Mucosa of descending colon (tissue), 3 donors: Measurements from ENCODE around the gene RPS19BP1. TPM values are rescaled to one million over a fixed set of nuclear protein-coding genes. Genes with fewer than 3 reads are reported as not detected.
A peak's percentile ranks its signal among the peaks of the same experiment; 100 is the strongest.

Experiments used
- ATAC-seq: fragments of 200-7000 bp; cut with Tn5 transposase; one replicate; pipeline ENCODE4 v1.9.1; 2020; ENCODE audit warnings: mild to moderate bottlenecking, moderate library complexity
- DNase-seq, 3 donors: peaks; one replicate each; pipeline ENCODE4 v3.0.0-alpha.2; 2020
- H3K36me3 ChIP-seq: fragments of 200-600 bp; one replicate; pipeline ENCODE4 v1.8.0; 2021; ENCODE audit warnings: low read depth, mild to moderate bottlenecking
- H3K4me1 ChIP-seq: fragments of 200-600 bp; one replicate; pipeline ENCODE4 v1.8.0; 2021; ENCODE audit warnings: low read depth, mild to moderate bottlenecking
- H3K4me3 ChIP-seq: fragments of 200-600 bp; one replicate; pipeline ENCODE4 v1.8.0; 2021; ENCODE audit warnings: mild to moderate bottlenecking
- H3K9me3 ChIP-seq: fragments of 200-600 bp; one replicate; pipeline ENCODE4 v1.8.0; 2021; ENCODE audit warnings: mild to moderate bottlenecking
- intact Hi-C, 2 donors: fragments of 100-400 bp; cut with DNase I in 1 of 2; cut with micrococcal nuclease in 1 of 2; formaldehyde crosslinking; loops; one replicate each; pipeline versions ENCODE4 v1.11.0 to v1.11.1; 2022; cut with DNase I, micrococcal nuclease
- total RNA-seq, 3 donors: library from RNA; stranded (reverse); fragmentation: NEBNext Ultra II Directional in 2 of 3; extraction: Animal tissue kit (Norgen Biotek cat#: 25700) in 2 of 3; gene quantifications; one replicate each; pipeline versions ENCODE4 v1.2.1 to v1.2.4, GENCODE V29; 2021 to 2023
- TF ChIP-seq, protein P1 (sequence below): fragments of 200-600 bp; IDR thresholded peaks from one replicate; pipeline ENCODE4 v1.8.0; 2022; ENCODE audit warnings: antibody characterized with exemption, mild to moderate bottlenecking
- donor health status: DM: no; HTN: no; CAD: no; lungs with moderate emphysema.
- donor health status: DM: no; HTN: no; CAD: no.
- donor health status: DM: no; HTN: yes; CAD: no.

RPS19BP1 gene
- total RNA-seq, 3 donors from 2014 or later: 59.1 to 77.7 (median 61.2) TPM

DNA sequence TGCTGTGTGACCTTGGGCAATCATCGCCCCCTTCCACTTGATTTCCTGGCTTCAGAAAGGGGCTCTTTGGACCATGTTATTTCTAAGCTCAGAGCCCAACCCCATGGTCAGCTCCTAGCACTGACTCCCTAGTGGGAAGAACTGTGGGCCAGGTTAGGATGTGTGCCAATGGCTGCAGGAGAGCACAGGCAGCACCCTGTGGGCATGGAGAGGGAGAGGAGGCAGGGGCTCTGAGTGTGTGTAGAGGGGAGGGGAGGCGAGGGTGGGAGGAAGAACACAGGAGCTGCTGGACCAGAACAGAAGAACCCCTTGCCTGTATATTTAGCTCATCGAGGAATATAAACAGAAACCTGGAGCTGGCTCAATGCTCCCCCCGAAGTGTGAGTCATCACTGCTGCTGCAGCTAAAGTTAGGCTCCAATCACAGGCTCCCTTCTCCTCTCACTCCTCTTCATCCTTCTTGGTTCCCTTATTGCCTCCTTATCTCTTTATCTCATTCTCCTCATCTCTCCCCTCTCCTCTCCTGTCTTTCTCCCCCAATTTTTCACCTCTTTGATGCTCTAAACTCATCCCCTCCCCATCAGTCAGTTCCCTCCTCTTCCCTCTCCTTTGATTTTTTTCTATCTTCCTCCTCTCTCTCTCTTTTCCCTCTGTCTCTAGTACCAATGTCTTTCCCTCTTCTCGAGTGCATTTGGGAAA lies 14.5 kb upstream of the RPS19BP1 start:
- DNase-seq (peak in 1 of 3 donors; percentile 10), ATAC-seq (no peak)
- Histone ChIP-seq H3K4me1 (no peaks in the 10 kb centered on the region), H3K9me3 (no peaks in the 10 kb centered on the region), H3K4me3 (no peak overlapping the region), H3K36me3 (no peaks in the 10 kb centered on the region)
- intact Hi-C loops: no loop called here
- TF ChIP-seq, protein P1, sequence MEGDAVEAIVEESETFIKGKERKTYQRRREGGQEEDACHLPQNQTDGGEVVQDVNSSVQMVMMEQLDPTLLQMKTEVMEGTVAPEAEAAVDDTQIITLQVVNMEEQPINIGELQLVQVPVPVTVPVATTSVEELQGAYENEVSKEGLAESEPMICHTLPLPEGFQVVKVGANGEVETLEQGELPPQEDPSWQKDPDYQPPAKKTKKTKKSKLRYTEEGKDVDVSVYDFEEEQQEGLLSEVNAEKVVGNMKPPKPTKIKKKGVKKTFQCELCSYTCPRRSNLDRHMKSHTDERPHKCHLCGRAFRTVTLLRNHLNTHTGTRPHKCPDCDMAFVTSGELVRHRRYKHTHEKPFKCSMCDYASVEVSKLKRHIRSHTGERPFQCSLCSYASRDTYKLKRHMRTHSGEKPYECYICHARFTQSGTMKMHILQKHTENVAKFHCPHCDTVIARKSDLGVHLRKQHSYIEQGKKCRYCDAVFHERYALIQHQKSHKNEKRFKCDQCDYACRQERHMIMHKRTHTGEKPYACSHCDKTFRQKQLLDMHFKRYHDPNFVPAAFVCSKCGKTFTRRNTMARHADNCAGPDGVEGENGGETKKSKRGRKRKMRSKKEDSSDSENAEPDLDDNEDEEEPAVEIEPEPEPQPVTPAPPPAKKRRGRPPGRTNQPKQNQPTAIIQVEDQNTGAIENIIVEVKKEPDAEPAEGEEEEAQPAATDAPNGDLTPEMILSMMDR: no peak

DNA sequence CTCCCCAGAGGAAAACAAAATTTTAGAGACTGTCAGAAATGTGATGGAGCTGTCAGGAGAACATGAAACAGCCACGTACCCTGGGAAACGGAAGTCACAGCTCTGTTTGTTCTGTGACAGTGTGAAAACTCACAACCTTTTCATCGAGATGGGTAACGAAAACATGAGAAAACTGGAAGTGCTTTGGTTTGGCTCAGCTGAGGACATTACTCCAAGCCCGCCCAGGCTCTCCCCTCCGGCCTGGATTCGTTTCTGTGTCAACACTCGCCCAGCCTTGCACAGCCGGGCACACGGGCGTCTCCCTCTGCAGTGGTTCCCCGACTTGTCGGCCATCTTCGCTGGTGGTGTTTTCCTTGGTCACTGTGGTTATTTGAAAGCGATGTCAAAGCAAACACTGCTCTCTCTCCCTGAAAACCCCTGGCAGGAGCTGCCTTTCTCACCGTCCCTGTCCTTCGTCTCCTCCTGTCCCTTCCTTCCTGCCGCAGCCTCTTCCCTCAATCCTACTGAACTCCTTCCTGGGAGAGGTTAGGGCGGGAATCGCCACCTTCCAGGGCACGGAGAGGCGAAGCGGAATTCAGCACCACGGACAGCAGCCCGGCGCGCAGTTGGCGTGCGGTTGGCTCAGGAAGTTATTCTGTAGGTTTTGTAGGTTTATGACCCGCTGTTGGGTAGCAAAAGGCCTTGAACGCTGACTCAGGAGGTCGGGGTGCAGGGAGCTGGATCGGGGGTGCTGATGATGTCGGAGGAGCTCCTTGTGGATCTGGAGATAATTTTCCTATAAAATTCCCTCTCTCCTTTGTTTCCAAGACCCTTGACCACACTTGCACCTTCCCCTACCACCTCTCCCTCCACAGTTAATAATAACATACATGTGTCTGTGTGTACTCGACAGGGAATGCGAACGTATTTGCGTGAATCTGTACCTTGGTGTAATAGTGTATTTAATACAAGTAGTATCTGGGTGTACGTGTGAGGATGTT lies 13.1 kb upstream of the RPS19BP1 start:
- ATAC-seq: peak; percentile 83
- intact Hi-C loops: no loop called here
- Histone ChIP-seq H3K4me3 (no peak overlapping the region), H3K36me3 (no peaks in the 10 kb centered on the region), H3K9me3 (no peaks in the 10 kb centered on the region), H3K4me1 (no peaks in the 10 kb centered on the region)
- DNase-seq: peak in 2 of 3 donors; percentile 68 to 76
- TF ChIP-seq, protein P1: no peak

DNA sequence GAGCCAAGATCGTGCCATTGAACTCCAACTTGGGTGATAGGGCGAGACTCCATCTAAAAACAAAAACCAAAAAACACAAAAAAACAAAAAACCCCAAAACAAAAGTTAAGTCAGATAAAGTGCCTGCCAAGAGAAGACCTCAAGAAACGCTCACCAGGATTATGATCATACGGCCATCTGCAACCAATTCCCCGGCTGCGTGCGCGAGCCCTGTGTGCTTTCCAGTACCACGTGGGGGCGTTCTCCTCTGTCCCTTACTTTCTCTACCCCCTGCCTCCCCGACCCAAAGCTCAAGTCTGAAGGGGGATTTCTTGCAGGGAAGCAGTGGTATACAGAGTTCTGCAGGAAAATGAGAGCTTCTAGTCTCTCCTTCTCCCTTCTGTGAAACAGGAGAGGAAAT lies 10.5 kb upstream of the RPS19BP1 start:
- Histone ChIP-seq H3K9me3 (no peaks in the 10 kb centered on the region), H3K4me1 (no peaks in the 10 kb centered on the region), H3K36me3 (no peaks in the 10 kb centered on the region), H3K4me3 (no peak overlapping the region)
- intact Hi-C loops: no loop called here
- TF ChIP-seq, protein P1: no peak
- DNase-seq (peak in 1 of 3 donors; percentile 29), ATAC-seq (peak; percentile 38)

DNA sequence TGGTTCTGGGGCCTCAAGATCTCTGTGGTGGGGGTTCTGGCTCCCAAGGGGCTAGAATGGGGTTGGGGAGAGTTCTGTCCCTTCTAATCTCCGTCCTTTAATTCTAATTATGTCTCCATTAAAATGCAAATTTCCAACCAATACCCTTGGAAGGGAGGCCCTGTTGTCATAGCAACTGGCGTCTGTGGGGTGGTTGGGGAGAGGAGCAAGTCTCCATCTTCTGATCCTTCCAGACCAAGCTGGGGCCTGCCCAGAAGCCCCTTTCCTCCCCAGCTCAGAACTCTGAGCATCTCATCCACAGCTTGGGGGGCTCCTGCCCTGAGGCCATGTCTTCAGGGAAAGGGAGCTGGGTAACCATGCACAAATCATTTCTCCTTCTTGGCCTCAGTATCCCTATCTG lies 5.4 kb upstream of the RPS19BP1 start:
- no peaks in the 10 kb centered on the region for H3K9me3 ChIP-seq
- TF ChIP-seq, protein P1: no peak
- intact Hi-C loops: loop anchor here (5.0 to 10.0 kb wide), 3 partner anchors 484 to 807 kb away; partner anchors contain the start of gene ADSL (in 1 of the 2)
- no peak overlapping the region for H3K4me3 ChIP-seq
- no peaks in the 10 kb centered on the region for H3K36me3 ChIP-seq
- no peak for DNase-seq
- ATAC-seq: no peak
- H3K4me1 ChIP-seq: peaks cover 7% of the 10 kb centered on the region

DNA sequence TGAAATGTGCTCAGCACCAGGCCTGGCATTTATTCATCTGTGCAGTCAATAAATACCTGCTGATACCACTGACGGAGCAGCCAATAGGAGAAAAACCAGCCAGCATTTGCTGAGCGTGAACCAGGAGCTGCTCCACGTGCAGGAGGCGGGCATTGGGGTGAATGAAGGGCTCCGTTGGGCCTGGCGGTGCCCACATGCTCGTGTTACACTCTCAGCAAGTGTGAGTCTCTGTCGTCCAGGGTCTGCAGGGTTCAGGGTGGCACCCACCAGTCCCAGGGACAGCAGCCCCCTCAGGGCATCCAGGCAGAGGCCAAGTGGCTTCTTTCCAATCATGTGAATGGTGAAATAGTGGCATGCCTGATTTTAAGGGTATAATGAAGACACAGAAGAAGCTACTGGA lies 4.2 kb upstream of the RPS19BP1 start:
- Histone ChIP-seq H3K4me3 (no peak overlapping the region), H3K36me3 (no peaks in the 10 kb centered on the region), H3K4me1 (peaks cover 9% of the 10 kb centered on the region), H3K9me3 (no peaks in the 10 kb centered on the region)
- intact Hi-C loops: loop anchor here (5.0 to 10.0 kb wide), 3 partner anchors 486 to 808 kb away; partner anchors contain the start of gene ADSL (in 1 of the 2)
- no peak for ATAC-seq
- TF ChIP-seq, protein P1: no peak
- DNase-seq: no peak
